ENCODE results near the gene PDE11A.

PDE11A gene

DNA sequence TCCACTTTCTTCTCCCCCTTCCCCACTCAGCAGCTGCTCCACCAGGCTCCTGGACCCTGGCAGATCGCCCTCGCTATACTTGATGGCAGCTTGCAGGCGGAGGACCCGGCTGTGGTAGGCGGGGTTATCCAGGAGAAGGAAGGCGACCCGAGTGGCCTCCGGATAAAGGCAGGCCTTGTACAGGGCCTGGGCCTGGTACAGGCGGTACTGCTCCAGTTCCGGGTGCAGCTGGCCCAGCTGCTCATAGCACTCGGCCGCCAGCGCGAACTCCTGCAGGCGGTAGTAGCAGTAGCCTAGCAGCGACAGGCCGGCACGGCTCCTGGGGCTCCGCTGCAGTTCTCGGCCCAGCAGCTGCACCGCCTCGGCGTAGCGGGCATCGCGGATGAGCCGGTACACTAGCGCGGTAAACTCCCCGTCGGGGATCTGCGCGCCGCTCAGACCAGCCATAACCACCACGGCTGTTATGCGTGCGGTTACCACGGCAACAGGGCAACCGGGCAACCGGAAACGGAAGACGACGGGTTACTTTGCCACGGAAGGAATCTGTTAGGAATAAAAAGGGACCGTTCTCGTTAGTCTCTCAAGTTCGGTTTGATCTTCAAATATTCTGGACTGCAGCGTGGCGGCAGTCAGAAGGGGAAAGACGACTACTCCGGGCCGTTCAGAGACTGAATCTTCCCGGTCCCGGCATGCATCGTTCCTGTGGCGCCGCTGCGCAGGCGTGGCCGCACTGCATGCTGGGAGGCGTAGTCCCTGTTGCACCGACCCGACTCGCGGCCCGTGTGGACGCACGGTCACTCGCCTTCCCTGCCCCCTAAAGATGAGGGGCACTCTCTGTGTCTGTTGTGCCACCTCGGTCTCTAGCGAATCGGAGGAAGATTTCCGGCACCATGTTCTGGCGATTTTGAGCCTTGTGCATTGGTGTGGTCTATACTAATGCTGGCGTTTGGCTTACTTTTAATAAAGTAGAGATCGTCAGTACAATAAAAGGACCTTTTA, 454.0 kb downstream of the PDE11A start:
- DNase-seq = peak; percentile 83

DNA sequence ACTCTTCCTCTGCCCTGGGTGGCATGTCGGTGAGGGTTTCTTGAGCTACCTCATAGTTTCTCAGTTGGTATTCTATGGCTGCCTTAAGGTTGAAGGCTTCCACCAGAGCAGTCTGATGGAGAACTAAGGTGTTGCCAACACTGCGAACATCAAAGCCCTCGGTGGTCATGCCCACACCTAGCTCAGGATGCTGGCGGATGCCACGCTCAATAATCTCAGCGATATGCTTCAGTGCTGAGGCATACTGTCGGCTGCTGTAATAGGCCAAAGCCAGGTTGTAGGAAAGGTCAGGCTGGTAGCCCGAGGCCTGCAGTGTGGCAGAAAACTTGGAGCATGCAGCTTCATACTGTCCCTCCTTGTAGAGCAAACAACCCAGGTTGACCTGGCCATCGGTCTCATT, 454.7 kb downstream of the PDE11A start:
- no peak for DNase-seq

GRCh38 chr2:177616731-177617130, 455.8 kb downstream of the PDE11A start:
- DNase-seq = no peak

DNA sequence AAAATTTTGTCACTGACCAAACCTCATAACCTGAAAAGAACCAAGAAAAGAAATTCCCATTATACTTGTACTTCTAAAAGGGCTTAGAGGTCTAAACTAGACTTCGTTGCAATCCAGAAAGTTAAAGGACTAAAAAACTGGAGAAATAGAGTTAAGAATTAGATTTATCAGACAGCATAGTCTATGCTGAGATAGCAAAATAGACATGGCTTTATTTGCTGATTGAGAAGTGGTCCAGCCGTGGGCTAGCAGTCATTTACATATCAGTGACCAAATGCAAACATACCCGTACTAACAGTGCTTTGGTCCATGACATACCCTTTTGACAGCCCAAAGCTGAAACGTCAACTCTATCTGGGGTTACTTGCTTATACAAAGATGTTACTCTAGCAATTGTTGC, 456.5 kb downstream of the PDE11A start:
- DNase-seq = no peak

DNA sequence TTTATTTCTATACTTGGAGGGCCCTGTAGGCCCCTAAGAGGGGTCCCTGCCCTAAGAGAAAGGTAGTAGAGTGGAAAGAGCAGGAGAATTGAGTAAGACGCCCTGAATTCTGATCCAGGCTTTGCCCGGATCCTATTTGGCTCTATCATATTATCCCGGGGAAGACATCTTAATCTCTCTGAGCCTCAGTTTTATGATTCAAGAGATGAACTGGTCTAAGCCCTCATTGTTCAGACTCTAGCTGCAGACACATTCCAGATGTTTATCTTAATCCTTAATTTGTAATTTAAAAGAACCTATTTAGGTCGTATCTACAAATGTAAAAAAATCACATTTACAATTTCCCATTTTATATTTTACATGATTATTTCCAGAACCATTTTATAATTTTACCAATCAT, 459.9 kb downstream of the PDE11A start:
- no peak for DNase-seq

- DNase-seq = no peak
Observed at GRCh38 chr2:177611310-177611886, 461.2 kb downstream of the PDE11A start.

DNA sequence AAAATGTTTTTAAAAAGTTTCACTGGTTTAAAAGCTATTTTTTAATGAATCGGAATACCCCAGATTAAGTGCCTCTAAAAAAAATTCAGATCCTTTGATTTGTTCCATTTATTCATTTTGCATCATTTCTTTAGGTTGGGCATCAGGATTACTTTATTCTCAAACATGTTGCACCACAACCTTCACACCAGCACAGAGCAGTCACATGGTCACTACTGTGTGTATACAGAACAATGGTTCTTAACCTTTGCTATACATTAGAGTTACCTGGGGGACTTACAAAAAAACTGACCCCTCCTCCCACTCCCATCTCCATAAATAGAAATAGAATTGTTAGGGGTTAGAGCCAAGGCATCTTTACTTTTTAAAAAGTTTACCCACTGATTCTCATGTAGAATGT, 461.8 kb downstream of the PDE11A start:
- no peak for DNase-seq

- DNase-seq = no peak
Observed at GRCh38 chr2:177606636-177607035, 465.9 kb downstream of the PDE11A start.

DNA sequence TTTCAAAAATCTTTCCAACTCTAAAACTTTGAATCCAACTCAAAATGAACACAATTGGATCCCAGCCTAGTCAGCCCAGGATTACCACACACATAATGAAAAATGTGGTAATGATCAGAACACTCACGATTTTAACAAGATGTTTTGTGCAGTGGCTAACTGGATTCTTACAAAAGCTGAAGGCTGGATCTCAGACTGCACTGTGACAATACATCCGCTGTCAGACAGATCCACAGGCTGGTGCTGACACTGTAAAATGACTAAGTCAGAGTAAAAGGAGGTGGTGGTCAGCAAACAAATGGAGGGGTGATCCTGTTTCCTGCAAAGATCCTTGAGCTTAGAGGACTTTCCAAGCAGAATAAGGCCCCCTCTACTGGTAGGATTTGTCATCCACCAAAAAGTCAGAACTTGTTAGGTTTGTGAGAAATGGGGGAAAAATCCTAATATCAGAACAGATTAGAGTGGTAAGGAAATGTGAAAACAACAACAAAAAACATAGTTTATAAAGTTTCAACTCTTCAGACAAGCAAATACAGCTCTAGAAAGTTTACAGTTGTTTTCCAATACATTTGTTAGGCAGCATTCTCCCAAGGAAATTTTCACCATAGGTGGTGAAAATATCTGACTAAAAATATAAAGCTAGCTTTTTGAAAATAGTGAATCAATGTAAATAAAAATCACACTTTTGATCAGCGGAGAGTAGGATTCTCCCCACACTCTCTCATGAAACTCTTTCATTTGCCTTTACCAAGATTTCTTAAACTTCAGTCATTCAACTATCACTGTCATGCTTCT, 468.1 kb downstream of the PDE11A start:
- DNase-seq = peak; percentile 91

- DNase-seq = peak; percentile 70
Observed at GRCh38 chr2:177603768-177604167, 468.8 kb downstream of the PDE11A start.

DNA sequence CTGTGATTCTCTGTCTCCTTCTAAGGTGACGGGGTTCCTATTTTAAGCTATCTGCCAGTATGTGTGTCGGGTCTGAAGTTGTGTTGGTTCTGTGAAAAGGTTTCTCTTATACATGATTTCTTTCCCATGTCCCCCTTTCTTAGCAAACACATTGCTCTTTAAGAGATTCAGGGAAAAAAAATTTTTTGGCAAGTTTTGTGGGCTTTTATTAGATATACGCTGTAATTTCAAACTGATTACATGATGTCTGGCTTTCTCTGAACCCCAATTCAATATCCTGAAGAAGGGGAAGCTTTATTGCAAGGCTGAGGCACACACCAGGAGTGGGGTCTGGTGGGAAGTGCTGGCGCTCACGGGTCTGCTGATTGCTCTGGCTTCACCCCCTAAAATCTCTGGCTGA, 469.4 kb downstream of the PDE11A start:
- DNase-seq = peak; percentile 59

- DNase-seq = peak; percentile 71
Observed at GRCh38 chr2:177602611-177603164, 469.9 kb downstream of the PDE11A start.

DNA sequence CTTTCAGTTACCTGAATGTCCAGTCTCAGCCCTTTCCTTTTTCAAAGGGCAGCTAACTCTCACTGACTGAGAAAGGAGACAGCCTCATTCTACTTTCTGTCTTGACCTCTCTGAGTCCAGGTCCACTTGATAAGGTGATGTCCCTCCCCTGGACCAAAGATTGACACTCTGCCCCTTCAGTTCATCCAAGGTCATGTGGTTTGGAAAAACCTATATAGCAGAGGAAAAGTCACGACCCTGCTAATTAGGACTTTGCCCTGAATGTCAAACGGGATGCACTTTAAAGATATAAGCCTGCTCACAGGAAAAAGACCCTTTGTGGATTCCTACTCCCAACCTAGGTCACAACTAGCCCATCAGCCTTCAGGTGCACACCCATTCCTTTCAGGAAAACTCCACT, 471.7 kb downstream of the PDE11A start:
- no peak for DNase-seq

DNA sequence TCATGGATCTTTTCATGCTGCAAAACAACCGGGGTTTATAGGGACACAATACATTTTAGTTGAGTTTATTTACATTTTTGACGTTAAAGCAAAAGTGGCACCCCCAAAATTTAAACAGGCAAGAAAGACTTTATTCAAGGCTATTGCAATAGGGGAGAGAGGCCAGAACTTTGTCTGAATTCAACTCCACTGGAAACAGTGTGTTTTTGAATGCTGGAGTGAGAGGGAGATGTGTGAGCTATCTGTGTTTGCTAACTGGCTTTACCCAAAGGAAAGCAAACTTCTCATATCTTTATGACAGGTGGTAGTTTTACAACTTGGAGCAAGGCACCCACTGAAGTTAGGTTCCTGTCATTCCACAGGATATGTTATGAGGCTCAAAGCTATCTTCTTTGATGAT, 472.6 kb downstream of the PDE11A start:
- no peak for DNase-seq

GRCh38 chr2:177599139-177599688, 473.4 kb downstream of the PDE11A start:
- no peak for DNase-seq

DNA sequence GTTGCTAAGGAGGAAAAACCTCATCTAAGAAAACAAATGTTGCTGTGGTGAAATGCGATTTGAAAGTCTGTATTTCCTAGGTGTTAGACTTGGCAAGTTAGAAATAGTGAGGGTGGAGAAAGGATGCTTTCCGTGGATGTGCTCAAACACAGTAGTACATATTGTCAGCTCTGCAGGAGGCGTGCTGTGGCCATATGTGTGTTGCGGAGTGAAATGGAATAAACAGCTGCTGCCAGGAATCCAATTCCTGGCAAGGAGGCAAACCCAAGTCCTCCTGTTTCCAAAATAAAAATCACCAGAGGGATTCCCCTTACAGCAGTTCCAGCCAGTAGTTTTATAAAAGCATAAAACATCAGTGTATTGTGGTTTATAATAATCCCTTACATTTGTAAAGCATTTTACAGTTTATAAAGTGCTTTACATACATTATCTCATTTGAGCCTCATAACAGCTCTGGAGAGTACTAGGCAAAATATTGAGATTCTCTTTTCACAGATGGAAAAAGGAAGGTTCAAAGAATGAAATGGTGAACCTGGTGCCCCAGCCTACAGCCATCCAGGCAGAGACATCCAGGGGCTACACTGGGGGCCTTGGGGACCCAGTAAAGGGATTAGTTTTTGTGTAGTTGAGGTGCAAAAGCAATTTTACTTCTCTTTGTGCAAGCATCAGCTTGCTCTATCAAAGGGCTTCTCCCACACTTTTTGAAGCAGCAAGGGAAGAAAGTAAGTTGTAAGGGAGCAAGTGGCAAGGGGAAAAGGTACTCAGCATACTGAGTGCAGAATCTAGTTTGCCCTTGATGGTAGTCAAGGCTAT, 474.0 kb downstream of the PDE11A start:
- peak; percentile 97 for DNase-seq

DNA sequence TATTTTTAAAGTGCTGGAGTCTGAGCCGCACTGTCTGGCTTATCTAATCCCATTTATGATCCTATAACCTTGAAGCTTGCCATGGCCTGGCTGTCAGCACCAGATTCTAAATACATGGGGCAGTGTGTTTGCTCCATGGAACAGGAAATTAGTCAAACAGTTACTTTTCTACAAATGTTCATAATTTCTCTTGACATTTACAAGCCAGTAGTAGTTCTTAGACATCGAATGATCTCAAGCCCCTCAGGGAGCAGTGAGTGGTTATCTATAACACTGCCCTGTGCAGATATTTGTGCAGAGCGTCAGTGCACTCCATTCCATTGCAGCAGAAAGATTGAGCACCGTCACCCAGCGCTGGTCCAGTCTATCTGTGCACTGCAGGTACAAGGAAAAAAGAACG, 474.8 kb downstream of the PDE11A start:
- peak; percentile 75 for DNase-seq

DNA sequence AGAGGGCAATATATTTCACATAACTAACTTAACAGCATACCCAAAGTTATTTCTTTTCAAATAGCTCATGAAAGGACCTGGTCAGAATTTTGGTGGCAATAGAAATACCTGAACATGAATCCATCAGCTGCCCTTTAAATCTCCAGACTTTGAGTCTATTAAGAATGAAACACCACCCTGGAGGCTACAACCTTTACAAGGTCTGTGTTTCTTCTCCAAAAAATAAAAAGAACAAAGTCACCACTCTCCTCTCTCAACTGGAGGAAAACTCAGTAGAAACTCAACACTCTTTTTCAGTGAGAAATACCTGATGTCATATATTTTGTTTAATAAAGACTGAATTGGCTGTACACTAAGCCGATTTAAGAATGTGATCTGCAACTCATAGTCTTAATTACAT, 475.7 kb downstream of the PDE11A start:
- no peak for DNase-seq

DNA sequence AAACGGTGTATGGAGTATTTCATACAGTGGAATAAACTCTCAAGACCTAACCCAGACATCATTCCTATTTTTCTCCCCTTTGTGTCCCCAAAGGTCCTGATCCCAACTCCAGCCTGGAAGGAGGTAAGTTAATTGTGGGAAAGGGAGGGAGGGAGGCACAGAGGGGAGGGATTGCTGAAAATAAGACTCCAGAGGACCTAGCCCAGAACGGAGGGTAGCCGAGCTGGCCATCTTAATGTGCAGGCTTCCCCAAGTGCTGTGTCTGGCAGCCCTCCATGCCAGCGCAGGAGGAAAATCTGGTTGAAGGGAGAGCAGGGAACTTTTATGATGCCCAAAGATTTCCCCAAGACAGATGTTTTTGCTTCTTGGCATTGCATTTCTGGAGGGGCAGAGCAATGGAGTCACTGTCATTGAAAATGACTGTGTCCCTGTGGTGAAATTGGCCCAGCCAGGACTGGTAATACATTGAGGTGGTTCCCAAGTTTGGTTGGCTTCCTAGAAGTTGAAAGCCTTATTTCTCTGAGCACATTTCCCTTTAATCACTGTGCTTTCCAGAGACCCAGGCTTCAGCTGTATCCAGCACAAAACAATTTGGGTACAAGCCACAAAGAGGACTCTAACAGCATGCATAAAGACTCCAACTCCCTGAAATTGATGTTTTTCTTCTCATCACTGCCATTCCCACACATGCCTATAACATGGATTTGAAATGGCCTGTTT, 477.3 kb downstream of the PDE11A start:
- DNase-seq = no peak

DNA sequence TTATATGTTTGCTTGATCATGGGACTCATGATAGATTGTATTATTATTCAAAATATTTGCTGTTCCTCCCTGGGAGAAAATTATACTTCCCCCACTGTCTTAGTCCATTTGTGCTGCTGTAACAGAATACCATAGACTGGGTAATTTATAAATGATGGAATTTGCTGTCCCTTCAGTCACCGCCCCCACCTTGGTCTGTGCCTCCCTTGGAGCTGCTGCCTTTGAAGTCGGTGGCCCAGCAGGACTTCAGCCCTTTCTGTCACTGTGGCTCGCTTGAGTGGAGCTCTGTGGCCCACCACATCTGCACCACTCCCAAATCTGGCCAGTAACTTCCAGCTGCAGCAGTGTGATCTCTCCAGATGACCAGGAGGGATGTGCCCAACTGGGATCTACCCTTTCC, 479.2 kb downstream of the PDE11A start:
- DNase-seq = no peak

DNA sequence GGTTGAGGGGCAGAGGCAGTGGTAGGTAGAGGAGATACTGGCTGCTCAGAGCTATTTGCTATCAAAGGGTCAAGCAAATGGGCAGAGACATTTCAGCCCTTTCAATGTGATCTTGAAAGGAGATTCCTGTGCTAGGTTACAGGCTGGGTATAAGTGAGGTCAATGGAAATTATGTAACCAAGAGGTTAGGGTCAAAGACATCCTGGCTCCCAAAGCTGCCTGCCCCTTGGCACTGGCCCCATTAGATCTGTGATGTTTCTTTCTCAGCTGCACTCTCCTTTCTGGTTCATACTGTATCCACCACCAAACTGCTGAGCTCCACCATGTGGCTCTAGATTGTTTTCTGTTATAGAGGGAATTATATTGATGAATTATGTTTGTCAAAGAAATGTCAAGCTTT, 479.6 kb downstream of the PDE11A start:
- no peak for DNase-seq

Measured in NCI-H1694 treated with DMSO at 0.1 percent for 48 hours (cell line).